Testis (tissue), 2 donors: Measurements from ENCODE around the gene SCGB1A1.

Experiments
- POLR2A ChIP-seq: fragments of 450-650 bp; IDR thresholded peaks from one replicate; pipeline ENCODE4 v1.6.1; 2017; ENCODE audit warnings: antibody characterized with exemption, mild to moderate bottlenecking, moderate library complexity
- TF ChIP-seq, protein P1 (sequence below), 3 experiments: fragments of 450-650 bp in 2 of 3; fragments of 200-600 bp in 1 of 3; sonication (generic) in 1 of 3; IDR thresholded peaks; one replicate each; pipeline ENCODE4 v1.5.1; 2016 to 2019; ENCODE audit warnings: antibody characterized with exemption in 3 of 3, mild to moderate bottlenecking in 2 of 3, moderate library complexity in 1 of 3

- no peak for TF ChIP-seq POLR2A
- TF ChIP-seq, protein P1, sequence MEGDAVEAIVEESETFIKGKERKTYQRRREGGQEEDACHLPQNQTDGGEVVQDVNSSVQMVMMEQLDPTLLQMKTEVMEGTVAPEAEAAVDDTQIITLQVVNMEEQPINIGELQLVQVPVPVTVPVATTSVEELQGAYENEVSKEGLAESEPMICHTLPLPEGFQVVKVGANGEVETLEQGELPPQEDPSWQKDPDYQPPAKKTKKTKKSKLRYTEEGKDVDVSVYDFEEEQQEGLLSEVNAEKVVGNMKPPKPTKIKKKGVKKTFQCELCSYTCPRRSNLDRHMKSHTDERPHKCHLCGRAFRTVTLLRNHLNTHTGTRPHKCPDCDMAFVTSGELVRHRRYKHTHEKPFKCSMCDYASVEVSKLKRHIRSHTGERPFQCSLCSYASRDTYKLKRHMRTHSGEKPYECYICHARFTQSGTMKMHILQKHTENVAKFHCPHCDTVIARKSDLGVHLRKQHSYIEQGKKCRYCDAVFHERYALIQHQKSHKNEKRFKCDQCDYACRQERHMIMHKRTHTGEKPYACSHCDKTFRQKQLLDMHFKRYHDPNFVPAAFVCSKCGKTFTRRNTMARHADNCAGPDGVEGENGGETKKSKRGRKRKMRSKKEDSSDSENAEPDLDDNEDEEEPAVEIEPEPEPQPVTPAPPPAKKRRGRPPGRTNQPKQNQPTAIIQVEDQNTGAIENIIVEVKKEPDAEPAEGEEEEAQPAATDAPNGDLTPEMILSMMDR (IDR thresholded peaks at IDR 0.05) = no peak
Observed at GRCh38 chr11:62413060-62413696, 5.7 kb upstream of the SCGB1A1 start.
